Right forelimb (tissue), 1 donor: ENCODE measurements around the gene MBP.

Experiments used
- DNase-seq: peaks from one replicate; pipeline ENCODE4 v3.0.0-alpha.2; 2018

The MBP gene

DNA sequence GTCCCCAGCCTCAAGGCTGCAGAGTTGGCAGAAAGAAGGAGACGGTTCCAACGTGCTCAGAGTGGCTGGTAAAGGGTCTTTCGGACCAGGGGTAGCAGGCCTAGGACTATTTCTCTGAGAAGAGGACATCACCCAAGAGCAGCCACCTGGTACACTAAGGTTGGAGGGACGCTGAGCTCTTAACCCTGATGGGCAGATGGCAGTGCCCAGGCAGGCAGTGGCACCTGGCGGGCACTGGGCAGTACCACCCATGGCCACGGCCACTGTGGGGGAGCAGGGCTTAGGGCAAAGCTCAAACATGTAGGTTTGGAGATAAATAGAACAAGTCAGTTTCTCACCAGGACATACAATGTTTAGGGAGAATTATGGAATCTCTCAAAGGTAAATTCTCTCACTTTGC lies 53.5 kb downstream of the MBP start:
- no peak for DNase-seq

DNA sequence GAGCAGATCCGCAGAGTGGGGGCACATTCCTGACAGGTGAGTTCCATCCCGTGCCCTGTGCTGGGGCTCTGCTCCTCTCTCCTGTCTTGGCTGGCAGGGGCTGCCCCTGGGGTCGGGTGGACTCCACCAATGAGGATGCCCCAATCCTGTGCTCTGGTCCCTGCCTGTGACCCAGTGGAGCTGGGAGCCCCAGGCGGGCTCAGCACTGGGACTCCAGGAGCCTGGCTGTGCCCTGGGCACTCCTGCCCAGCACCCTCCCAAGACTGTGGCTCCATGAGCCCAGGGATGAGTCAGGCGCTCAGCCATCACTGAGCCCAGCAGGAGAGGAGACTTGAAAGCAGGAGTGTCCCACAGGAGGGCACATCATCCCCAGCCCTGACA lies 53.9 kb downstream of the MBP start:
- DNase-seq: no peak

DNA sequence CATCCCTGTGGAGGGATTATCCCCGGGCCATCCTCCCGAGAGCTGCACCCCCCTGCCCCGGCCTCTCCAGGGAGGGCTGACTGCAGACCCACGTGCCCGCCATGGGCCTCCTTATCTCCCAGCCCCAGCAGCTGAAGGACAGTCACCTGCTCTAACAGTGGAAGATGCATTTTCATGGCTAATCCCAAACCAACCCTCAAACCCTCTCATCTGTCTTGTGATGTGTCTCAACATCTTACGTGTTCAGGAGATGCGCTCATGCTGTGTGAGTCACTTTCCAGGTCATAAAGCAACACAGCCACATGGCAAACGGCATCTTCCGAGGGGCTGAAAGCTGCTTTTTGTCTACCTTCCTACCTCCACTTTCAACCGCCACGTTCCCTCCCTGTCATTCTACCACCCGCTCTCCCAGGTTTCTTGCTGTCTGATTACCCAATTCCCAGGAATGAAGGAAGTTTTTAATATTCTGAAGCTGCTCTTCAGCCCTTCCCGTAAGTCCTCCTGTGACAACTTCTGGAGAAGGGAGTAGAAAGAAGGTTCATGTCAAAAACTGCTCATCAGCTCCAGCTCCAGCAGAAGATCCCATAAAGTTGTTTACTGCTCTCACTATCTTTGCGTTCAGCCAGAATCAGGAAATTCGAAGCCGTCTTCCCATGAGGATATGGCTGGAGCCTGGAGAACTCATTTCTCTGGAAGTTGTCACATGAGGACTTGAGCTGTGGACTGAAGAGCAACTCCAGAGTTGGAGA lies 54.5 kb downstream of the MBP start:
- DNase-seq: no peak

DNA sequence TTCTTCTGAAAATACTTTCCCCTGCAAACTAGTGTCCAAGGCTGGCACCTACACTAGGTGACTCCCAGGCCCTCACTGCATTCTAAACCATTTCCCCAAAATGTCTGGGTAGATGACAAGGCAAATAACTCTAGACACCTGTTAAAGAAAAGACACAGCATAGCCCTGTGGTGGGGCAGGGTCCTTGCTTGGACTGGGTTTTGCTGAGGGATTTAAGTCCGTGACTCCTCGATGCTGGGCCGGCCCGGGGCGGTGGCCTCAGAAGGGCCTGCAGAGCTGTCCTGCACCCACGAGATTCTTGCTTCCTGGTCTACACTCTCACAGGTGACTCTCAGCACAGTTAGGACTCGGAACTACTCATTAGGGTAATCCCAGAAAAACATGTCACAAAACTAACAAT lies 55.2 kb downstream of the MBP start:
- no peak for DNase-seq

DNA sequence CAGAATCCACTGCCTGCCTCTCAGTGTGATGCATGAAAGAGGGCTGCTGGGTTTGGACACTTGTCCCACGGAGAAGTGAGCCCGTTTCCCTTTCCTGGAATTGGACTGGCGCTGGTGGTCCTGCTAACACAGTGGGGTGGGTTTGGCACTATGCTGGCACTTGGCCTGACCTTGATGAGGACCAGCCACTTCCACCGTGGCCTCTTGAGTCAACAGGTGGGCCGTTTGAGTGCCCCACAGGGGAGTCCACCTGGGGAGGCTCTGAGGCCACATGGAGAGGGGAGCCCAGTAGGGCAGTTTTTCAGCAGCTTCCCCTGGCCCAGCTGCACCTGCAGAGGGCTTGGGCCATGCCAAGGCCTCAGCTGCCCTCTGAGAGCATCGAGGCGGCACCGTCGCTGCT lies 56.5 kb downstream of the MBP start:
- DNase-seq: no peak

DNA sequence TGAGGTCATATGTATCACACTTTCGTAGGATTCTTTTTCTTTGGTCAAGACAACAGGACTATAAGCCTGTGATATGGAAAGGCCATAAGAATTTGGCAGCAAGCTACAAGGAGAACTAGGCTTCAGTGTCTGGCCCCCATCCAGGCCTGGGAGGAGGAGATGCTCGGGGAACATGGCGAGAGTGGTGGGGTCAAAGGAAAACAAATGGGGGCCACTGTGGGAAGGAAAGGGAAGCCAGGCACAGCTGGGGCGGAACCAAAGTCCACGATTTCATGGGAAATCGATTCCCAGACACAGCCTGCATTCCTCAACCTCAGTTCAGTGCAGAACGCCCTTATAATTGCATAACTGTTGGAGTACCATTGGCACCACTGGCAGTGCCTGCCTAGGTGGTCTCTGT lies 58.2 kb downstream of the MBP start:
- no peak for DNase-seq

DNA sequence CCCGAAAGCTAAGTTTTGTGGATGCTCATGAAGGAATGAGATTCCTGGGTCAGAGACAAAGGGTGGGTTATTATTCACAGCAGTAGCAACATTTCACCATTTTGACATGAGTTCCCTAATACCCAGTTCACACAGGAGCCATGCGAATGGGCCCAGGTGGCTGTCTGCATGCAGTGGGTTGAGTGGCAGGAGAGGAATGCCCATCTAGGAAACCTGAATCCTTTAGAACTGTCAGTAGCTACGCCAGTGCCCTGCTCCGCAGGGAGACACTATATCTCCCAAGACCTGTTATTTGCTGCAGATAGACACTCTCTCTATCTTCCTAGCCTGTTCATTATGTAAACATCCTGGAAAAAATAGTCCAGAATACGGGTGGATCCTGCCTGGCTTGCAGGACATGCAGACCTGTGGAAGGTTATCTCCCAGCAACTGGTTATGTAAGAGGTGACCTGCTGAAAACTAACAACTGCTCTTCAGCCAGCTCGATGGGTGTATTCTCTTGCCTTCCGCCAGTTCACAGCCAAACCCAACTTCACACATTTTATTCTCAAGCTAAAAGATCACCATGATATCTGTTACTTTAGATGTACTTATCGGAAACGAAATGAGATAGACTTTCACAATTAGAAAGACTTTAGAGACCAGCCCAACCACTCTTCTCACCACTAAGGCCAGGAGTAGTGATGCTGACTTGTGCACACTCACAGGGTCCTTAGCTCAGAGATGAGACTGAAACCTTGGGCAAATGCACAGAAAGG lies 59.1 kb downstream of the MBP start:
- DNase-seq: no peak

DNA sequence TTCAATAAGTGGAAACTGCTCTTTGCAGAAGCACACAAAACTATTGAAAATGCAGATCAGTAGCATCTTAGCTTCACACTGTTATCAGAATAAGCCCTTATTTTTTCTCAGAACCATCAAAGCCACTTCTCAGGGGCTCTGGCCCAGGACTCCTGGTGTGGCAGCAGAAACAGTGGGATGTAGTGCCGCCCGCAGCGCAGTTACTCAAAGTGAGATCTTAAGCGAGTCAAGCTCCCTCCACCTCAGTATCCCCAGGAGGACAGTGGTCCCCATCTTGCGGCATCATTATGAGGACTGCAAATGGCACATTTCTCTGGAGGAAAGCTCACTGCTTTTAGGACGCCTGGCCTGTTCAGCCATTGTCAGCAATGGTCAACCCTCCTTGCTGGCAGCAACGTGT lies 60.0 kb downstream of the MBP start:
- no peak for DNase-seq

DNA sequence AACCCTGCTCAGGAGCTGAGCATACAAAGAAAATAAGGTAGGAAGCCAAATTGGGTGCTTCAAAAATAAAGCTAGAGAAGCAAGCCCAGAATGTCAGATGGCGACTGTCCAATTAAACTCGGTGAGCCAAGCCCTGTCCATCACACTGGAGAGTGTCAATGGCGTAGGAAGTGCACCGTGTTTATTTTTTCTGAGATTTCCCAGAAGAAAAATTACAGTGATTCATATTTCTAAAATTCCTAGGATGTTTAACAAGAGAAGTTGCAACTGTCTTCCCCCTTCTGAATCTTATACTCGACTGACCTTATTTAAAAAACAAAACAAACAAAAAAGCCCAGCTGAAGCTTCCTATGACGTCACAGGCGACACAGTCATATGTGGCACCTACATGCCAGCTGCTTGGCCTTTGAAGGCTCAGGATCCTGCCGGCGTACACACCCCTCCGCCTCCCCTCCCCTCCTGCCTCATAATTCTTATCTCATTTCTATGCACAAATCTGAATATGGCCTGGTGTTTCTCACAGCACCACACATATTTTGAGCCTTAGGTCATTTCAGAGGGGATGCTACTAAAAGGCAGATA lies 60.8 kb downstream of the MBP start:
- no peak for DNase-seq

DNA sequence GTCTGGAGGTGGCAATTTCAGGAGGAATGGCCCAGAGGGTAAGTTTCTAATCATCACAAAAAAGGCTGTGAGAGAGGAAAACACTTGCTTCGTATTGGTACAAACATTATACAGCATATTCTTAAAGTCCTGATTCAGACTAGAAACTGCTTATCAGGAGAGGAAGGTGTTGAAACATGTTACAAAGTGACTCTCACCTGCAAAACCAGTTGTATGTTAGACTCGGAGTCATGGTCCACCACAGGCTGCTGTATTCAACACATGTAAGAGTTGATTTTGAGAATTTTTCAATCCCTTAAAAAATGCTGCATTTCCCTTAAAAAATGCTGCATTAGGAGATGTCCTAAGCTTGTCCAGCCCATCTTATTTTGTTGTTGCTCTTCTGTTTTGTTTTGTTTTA lies 61.5 kb downstream of the MBP start:
- no peak for DNase-seq

DNA sequence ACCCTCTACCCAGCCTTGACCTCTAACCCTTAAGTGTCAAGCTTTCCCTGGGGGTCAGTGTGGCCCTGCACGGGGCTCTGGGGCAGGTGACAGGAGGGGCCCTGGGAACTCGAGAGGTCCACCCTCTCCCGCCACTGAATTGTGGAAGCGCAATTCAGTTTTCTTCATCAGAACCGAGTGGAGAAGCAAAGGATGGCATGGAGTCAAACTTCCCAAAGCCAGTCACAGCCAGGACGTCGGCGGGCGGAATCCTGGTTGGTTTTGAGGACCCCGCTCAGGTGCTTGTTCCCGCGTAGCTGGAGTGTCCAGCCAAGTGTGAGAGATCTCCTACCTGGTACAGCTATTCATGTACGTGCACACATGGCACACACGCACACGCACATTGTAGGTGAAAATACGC lies 62.0 kb downstream of the MBP start:
- DNase-seq: no peak

DNA sequence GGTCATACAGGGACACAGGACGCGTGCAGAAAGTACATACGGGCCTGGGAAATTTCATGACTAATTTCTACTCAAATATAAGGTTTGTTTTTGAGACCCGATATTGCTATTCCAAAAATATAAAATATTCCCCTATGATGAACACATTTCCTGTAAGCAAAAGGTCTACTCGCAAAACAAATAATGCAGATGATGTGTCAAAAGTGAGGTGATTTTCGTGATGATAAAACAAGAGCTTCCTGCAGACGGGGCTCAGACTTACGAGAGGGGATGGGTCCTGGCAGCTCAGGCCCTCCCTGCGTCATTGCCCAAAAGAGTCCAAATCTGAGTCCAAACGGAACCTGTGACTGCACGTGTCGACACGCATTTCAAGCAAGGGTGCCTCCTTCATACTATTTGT lies 62.7 kb downstream of the MBP start:
- DNase-seq: no peak

DNA sequence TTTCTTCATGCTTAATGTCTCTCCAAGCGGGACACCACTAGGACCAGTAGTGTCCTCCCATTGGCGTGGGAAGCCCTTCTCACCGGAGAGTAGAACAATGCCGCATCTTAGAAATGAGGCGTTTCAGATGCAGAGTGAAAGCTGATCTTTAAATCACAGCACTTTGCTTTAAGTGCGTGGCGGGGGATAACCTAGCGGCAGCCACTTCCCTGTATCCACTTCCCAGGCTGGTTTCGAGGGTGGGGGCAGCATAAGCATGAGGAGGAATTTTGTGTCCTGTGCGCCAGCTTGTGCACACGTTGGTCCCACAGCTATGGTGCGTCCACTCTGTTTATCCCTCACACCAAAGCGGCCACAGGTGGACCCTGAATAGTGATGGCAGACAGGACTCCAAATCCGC lies 63.1 kb downstream of the MBP start:
- no peak for DNase-seq

DNA sequence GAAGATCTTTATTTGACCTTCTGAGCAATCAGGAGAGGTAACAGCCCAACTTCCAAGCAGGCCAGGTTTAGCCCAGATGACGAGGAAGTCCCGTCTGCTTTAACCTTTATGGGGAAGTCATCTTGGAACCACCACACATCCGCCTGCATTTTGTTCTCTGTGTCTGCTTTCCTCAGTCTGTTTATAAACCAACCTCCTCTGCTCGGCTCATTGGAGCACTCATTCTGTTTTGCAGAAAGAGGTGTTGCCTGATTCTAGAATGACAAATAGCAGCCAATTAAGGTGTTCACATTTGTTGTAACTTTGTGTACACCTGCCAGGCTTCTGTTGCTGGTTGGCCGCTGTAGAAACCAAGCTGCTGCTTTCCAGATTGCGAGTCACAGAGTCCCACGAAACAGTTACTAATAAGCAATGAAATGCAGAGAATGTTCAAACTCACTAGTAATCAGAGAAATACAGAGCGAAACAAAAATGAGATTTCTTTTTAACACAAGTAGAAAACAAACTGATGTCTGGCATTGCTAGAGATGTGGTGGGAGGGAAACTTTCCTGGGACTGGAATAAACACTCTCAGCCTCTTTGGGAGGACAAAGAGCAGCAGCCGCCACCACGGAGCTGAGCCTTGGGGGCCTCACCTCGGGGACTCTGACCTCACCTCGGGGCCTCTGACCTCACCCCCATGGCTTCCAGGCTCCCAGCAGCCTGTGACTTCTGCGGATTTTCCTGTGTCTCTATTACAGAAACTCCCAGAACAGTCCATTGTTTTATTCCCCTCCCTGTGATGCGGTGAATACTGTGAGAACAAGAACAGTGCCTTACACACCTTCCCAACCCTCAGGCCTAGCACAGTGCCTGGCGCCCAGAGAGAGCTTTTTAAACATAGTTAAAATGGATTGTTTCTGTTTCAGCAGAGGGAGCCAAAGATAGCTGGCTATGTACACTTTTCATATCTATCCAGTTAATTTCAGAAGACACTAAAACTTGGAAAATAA lies 64.0 kb downstream of the MBP start:
- DNase-seq: no peak

DNA sequence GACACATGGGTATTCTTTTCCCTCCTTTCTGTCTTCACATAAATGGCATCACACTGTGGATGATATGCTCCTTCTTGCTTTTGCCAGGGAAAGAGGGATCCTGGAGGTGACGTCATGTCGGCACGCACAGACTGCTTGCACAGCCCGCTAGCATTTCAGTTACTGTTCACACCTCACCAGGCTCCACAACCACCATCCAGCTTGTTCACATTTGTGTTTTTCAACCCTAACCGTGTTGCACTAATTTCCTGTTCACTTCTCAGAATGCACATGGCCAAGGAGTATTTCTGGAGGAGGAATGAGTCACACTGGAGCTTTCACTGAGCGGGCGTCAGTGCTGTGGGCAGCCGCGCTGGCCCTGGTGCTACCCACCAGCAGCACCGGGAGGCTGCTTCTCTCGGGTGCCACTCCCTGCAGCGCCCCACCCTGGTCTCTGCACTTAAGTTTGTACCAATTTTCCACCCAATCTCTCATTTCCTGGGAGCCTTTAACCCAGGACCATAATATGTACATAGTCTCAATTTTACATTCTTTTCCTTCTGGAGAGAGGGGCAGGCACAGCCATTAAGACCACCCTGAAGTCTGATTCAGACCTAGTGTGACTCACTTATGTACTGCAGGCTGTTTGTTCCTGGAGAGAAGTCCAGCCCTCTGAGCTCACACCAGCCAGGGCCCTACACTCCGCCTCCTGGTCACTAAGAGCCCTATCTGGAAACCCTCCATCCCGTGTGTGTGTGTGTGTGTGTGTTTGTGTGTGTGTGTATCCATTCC lies 65.1 kb downstream of the MBP start:
- DNase-seq: no peak

DNA sequence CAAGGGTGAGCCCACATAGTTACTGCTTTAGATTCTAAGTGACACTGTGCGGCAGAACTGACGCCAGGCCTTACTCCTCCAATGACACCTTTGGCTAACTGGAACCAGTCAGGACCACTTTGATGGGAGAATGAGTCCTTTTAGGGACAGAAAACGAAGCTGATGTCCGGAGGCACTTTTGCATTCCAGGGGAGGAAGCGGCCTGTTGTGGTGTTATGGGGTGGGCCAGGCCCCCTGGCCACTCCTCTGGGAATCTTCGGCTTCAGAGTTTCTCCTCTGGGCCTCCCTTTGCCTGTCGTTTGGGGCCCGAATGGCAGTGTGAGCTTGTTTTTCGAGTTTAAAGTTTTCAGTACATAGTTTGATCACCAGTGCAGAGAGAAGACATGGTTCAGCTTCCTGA lies 65.9 kb downstream of the MBP start:
- no peak for DNase-seq

DNA sequence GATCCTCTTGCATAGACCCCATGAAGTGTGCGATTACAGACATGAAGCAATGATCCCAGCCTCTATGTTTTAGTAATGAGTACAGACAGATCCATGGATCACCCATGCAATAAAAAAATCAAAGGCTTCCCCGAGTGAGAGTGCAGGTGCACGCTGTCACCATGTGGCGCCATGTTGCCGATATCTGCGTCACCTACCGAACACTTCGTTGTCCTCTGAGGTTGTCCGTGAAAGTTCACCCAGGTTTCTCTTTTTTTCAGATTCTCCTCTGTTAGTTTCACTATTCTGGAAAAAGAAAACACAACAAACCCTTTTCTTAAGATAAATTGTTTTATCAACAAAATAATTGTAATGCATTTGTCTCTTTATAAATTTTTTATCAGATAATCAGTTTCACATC lies 66.5 kb downstream of the MBP start:
- no peak for DNase-seq

DNA sequence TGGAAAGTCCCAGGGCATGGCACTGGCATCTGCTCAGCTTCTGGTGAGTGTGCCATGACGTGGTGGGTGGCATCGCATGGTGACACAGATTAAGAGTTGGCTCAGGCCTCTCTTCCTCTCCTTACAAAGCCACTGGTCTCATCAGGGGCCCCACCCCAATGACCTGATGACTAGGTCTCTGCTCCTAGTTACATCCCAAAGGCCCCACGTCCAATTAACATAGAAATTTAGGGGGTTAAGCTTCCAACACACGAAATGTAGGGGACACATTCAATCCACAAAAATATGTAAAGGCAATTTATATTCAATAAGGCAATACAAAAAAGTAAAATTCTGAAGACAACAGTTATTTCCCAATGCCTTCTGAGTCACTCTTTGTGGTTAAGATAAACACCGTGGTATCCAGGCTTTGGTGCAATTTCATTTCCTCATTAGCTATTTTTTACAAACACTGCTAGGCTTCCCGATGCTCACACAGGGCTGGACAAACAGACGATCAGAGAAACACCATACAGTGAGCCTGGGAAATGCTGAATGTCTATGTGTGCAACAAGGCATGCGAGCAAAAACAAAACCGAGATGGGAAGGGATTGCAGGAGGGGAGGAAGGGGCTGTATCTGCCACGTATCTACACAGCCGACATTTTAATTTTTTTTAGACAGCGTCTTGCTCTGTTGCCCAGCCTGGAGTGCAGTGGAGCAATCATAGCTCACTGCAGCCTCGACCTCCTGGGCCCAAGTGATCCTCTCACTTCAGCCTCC lies 67.2 kb downstream of the MBP start:
- no peak for DNase-seq

DNA sequence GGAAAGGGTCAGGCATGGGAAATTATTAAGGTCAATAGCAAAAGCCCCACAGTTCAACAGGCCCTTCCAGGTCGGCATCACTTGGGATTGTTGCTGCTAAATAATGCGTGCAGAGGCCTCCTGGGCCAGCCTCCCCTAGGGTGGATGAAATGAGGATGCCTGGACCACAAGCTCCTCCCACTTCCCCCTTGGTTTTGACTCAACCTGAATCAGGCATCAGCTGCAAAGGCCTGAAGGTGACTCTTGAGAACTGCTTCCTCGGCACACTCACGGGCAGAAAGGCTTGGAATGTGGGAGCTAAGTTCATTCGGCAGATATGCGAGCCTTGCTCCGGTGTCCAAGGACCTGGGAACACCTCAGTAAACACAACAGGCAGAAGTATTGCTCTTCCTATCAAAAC lies 69.3 kb downstream of the MBP start:
- DNase-seq: no peak

DNA sequence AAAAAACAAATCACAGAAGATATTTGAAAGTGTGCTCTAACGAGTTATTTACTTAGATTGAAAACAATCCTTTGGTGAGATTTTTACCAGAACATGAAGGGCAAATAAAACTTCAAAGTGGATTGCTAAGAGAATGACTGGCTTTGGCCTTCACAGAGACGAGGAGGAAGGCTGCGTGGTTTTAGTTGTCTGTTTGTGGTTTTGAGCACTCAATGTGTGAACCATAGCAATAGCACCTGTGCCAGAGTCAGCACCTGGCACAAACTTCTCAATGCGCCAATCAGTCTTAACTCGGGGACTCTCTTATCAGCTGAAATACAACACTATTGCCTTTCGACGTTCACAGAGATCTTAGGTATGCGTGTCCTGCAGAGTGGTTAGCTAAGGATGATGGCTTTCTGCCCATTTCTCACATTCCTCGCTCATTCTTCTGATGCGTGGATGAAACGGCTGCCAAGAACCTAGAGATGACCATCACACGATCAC lies 70.0 kb downstream of the MBP start:
- no peak for DNase-seq

DNA sequence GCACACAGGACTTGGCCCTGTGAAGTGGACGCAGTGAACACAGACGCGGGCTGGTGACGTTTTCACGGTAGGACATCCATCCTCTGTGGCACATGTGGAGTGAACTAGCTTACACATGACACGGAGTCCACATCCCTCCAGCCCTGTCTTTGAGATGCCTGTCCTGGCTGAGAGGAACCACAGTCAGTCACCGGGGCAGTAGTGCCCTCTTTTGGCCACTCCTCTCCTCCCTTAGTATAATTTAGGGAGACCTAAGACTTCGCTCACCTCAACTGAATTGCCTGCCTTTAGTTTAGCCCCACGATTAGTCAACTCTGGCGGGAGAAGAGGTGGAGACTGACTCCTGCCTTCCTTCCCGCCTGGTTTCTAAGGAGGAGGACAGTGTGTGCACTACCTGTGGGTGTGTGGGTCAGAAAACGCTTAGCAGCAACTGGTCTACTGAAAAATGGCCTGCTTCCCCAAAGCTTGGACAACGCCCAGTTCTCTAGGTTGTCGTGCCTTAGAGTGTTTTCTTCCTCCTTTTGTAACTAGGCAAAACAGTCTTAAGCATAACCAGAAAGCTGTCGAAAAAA lies 70.6 kb downstream of the MBP start:
- DNase-seq: no peak
